HG03565 (cell line): Measurements from ENCODE around the gene CYB5B.
"Not testable (repeated sequence)": the region's sequence is repeated elsewhere in the genome, so short reads cannot be mapped to it uniquely, and the experiment has no call there.

Source experiments
- ATAC-seq: cut with Tn5 transposase; IDR thresholded peaks from one replicate; pipeline ENCODE4 v1.9.1; 2021; ENCODE audit warnings: mild to moderate bottlenecking, moderate library complexity; ENCODE audit not compliant: unreplicated experiment

The CYB5B gene

GRCh38 chr16:69408475-69408874 is 15.9 kb upstream of the CYB5B start:
- no peak for ATAC-seq

- no peak for ATAC-seq
Observed at GRCh38 chr16:69410219-69410990, 14.0 kb upstream of the CYB5B start.

- no peak for ATAC-seq
Observed at GRCh38 chr16:69411064-69411985, 13.1 kb upstream of the CYB5B start.

- no peak for ATAC-seq
Observed at GRCh38 chr16:69412287-69412686, 12.1 kb upstream of the CYB5B start.

- no peak for ATAC-seq
Observed at GRCh38 chr16:69413045-69413664, 11.3 kb upstream of the CYB5B start.

- ATAC-seq = no peak
Observed at GRCh38 chr16:69417520-69418199, 6.8 kb upstream of the CYB5B start.

- no peak for ATAC-seq
Observed at GRCh38 chr16:69419956-69420355, 4.5 kb upstream of the CYB5B start.

GRCh38 chr16:69423189-69423588 is 1.2 kb upstream of the CYB5B start:
- ATAC-seq = no peak

GRCh38 chr16:69424935-69425784 is 741 bp downstream of the CYB5B start:
- ATAC-seq = no peak

GRCh38 chr16:69428652-69429051 is 4.2 kb downstream of the CYB5B start:
- ATAC-seq = no peak

- ATAC-seq = not testable (repeated sequence)
Observed at GRCh38 chr16:69429058-69429640, 4.7 kb downstream of the CYB5B start.

- no peak for ATAC-seq
Observed at GRCh38 chr16:69431948-69432468, 7.6 kb downstream of the CYB5B start.

- no peak for ATAC-seq
Observed at GRCh38 chr16:69434066-69434465, 9.6 kb downstream of the CYB5B start.

GRCh38 chr16:69435977-69436820 is 11.8 kb downstream of the CYB5B start:
- ATAC-seq = no peak

- ATAC-seq = no peak
Observed at GRCh38 chr16:69436896-69437295, 12.5 kb downstream of the CYB5B start.

GRCh38 chr16:69438465-69438864 is 14.0 kb downstream of the CYB5B start:
- ATAC-seq = no peak

- ATAC-seq = no peak
Observed at GRCh38 chr16:69440250-69440649, 15.8 kb downstream of the CYB5B start.

GRCh38 chr16:69441030-69441429 is 16.6 kb downstream of the CYB5B start:
- not testable (repeated sequence) for ATAC-seq
